ENCODE measurements around the gene ACTL6A. TPM values are rescaled to one million over a fixed set of nuclear protein-coding genes. Genes with fewer than 3 reads are reported as not detected.

The ACTL6A gene
- total RNA-seq, 1 donor from 2014 or later: 43.5 TPM

GRCh38 chr3:179531576-179531975, 31.1 kb upstream of the ACTL6A start:
- Mint-ChIP-seq H3K9me3 (no peaks in the 10 kb centered on the region), H3K27ac (no peak overlapping the region), H3K36me3 (no peaks in the 10 kb centered on the region), H3K4me1 (peaks cover 11% of the 10 kb centered on the region), H3K4me3 (no peak overlapping the region), H3K27me3 (ENCODE audit: low read depth) (peaks cover 1% of the 10 kb centered on the region)
- no peak for DNase-seq (ENCODE audit: low spot score in 2 of 2, unreplicated experiment in 2 of 2)
- TF ChIP-seq CTCF (IDR thresholded peaks at IDR 0.05; ENCODE audit: unreplicated experiment): no peak

GRCh38 chr3:179533274-179533673, 29.5 kb upstream of the ACTL6A start:
- no peak for TF ChIP-seq CTCF (IDR thresholded peaks at IDR 0.05; ENCODE audit: unreplicated experiment)
- no peaks in the 10 kb centered on the region for H3K9me3 Mint-ChIP-seq
- no peak overlapping the region for H3K4me3 Mint-ChIP-seq
- H3K27ac Mint-ChIP-seq: no peak overlapping the region
- peaks cover 1% of the 10 kb centered on the region for H3K27me3 Mint-ChIP-seq (ENCODE audit: low read depth)
- H3K36me3 Mint-ChIP-seq: no peaks in the 10 kb centered on the region
- peaks cover 2% of the 10 kb centered on the region for H3K4me1 Mint-ChIP-seq
- DNase-seq (ENCODE audit: low spot score in 2 of 2, unreplicated experiment in 2 of 2): no peak

GRCh38 chr3:179536256-179536655, 26.5 kb upstream of the ACTL6A start:
- Mint-ChIP-seq H3K4me1 (no peaks in the 10 kb centered on the region), H3K36me3 (no peaks in the 10 kb centered on the region), H3K4me3 (no peak overlapping the region), H3K9me3 (no peaks in the 10 kb centered on the region), H3K27me3 (ENCODE audit: low read depth) (peaks cover 1% of the 10 kb centered on the region), H3K27ac (no peak overlapping the region)
- TF ChIP-seq CTCF (IDR thresholded peaks at IDR 0.05; ENCODE audit: unreplicated experiment): no peak
- DNase-seq (ENCODE audit: low spot score in 2 of 2, unreplicated experiment in 2 of 2): no peak

- Mint-ChIP-seq H3K27me3 (ENCODE audit: low read depth) (peaks cover 1% of the 10 kb centered on the region), H3K4me3 (no peak overlapping the region), H3K9me3 (no peaks in the 10 kb centered on the region), H3K4me1 (no peaks in the 10 kb centered on the region), H3K27ac (no peak overlapping the region), H3K36me3 (no peaks in the 10 kb centered on the region)
- TF ChIP-seq CTCF (IDR thresholded peaks at IDR 0.05; ENCODE audit: unreplicated experiment): no peak
- no peak for DNase-seq (ENCODE audit: low spot score in 2 of 2, unreplicated experiment in 2 of 2)
Observed at GRCh38 chr3:179541094-179541493, 21.6 kb upstream of the ACTL6A start.

GRCh38 chr3:179541596-179541995, 21.1 kb upstream of the ACTL6A start:
- no peaks in the 10 kb centered on the region for H3K36me3 Mint-ChIP-seq
- no peak overlapping the region for H3K27ac Mint-ChIP-seq
- no peak for TF ChIP-seq CTCF (IDR thresholded peaks at IDR 0.05; ENCODE audit: unreplicated experiment)
- DNase-seq (ENCODE audit: low spot score in 2 of 2, unreplicated experiment in 2 of 2): no peak
- H3K4me1 Mint-ChIP-seq: no peaks in the 10 kb centered on the region
- H3K4me3 Mint-ChIP-seq: no peak overlapping the region
- H3K9me3 Mint-ChIP-seq: no peaks in the 10 kb centered on the region
- peaks cover 1% of the 10 kb centered on the region for H3K27me3 Mint-ChIP-seq (ENCODE audit: low read depth)

- no peaks in the 10 kb centered on the region for H3K36me3 Mint-ChIP-seq
- no peaks in the 10 kb centered on the region for H3K9me3 Mint-ChIP-seq
- no peak overlapping the region for H3K4me3 Mint-ChIP-seq
- no peak overlapping the region for H3K27ac Mint-ChIP-seq
- peaks cover 1% of the 10 kb centered on the region for H3K27me3 Mint-ChIP-seq (ENCODE audit: low read depth)
- H3K4me1 Mint-ChIP-seq: peaks cover 4% of the 10 kb centered on the region
- TF ChIP-seq CTCF (IDR thresholded peaks at IDR 0.05; ENCODE audit: unreplicated experiment): no peak
- no peak for DNase-seq (ENCODE audit: low spot score in 2 of 2, unreplicated experiment in 2 of 2)
Observed at GRCh38 chr3:179542375-179542774, 20.4 kb upstream of the ACTL6A start.

Measured in mesothelial cell of epicardium (in vitro differentiated cells).